Tibial nerve (tissue), 4 donors: ENCODE results near the gene LRRC61. TPM values are rescaled to one million over a fixed set of nuclear protein-coding genes. Genes with fewer than 3 reads are reported as not detected.

Experiments used
- DNase-seq, 2 donors: peaks; one replicate each; pipeline ENCODE4 v3.0.0-alpha.2; 2019; ENCODE audit warnings: low spot score in 2 of 2
- H3K27ac ChIP-seq, 4 donors: fragments of 200-600 bp; sonication (generic) in 3 of 4; one replicate each; pipeline ENCODE4 v1.5.1; 2017 to 2019; ENCODE audit warnings: mild to moderate bottlenecking in 1 of 4
- H3K27me3 ChIP-seq, 2 donors: fragments of 200-600 bp; sonication (generic) in 1 of 2; one replicate each; pipeline versions ENCODE4 v1.5.1 to v1.6.0; 2017 to 2019
- H3K36me3 ChIP-seq, 3 donors: fragments of 200-600 bp; sonication (generic); one replicate each; pipeline ENCODE4 v1.5.1; 2018 to 2019
- H3K4me1 ChIP-seq, 4 donors: fragments of 200-600 bp; sonication (generic) in 3 of 4; one replicate each; pipeline ENCODE4 v1.5.1; 2017 to 2019
- H3K4me3 ChIP-seq, 4 donors: fragments of 200-600 bp; sonication (generic) in 3 of 4; one replicate each; pipeline ENCODE4 v1.5.1; 2017 to 2019; ENCODE audit warnings: mild to moderate bottlenecking in 1 of 4, moderate library complexity in 1 of 4
- H3K9me3 ChIP-seq, 4 donors: fragments of 200-600 bp; sonication (generic) in 3 of 4; one replicate each; pipeline ENCODE4 v1.5.1; 2017 to 2019
- EP300 ChIP-seq, 2 donors: sonication (generic); formaldehyde crosslinking; IDR thresholded peaks; one replicate each; pipeline ENCODE4 v1.6.1; 2017; ENCODE audit warnings: antibody characterized with exemption in 2 of 2, mild to moderate bottlenecking in 1 of 2
- POLR2A ChIP-seq, 2 donors: fragments of 450-650 bp; IDR thresholded peaks; one replicate each; pipeline ENCODE4 v1.6.1; 2017; ENCODE audit warnings: antibody characterized with exemption in 2 of 2, mild to moderate bottlenecking in 2 of 2, moderate library complexity in 2 of 2
- WGBS, 2 donors: methylation state at CpG; one replicate each; pipeline ENCODE4 v1.1.5; 2018; 5-methylcytosine and 5-hydroxymethylcytosine counted together
- total RNA-seq, 4 donors: library from RNA; depleted of rRNA; stranded (reverse); fragments of >200 nt; gene quantifications; one replicate each; pipeline ENCODE4 v1.1.0, GENCODE V29; 2016
- TF ChIP-seq, protein P1 (sequence below), 5 experiments: fragments of 200-600 bp in 3 of 5; fragments of 450-650 bp in 2 of 5; sonication (generic) in 3 of 5; IDR thresholded peaks; one replicate each; pipeline ENCODE4 v1.5.1; 2016 to 2019; ENCODE audit warnings: antibody characterized with exemption in 5 of 5, mild to moderate bottlenecking in 3 of 5, moderate library complexity in 2 of 5

LRRC61 gene
- total RNA-seq, 4 donors from 2014 or later: 7.9 to 19.3 (median 9.6) TPM

- no peak overlapping the region for H3K4me3 ChIP-seq
- peaks cover 0 to 27% (median 0%) of the 10 kb centered on the region in 4 donors for H3K4me1 ChIP-seq
- H3K27me3 ChIP-seq: peaks cover 0 to 13% of the 10 kb centered on the region in 2 donors
- peaks cover 0 to 9% (median 0%) of the 10 kb centered on the region in 3 donors for H3K36me3 ChIP-seq
- no peak overlapping the region for H3K27ac ChIP-seq
- DNase-seq: no peak
- WGBS, 2 donors: 91 to 96% methylated on average over 3 of the region's 3 CpGs
- TF ChIP-seq EP300 (IDR thresholded peaks at IDR 0.05) (no peak), POLR2A (IDR thresholded peaks at IDR 0.05) (no peak)
- TF ChIP-seq, protein P1, sequence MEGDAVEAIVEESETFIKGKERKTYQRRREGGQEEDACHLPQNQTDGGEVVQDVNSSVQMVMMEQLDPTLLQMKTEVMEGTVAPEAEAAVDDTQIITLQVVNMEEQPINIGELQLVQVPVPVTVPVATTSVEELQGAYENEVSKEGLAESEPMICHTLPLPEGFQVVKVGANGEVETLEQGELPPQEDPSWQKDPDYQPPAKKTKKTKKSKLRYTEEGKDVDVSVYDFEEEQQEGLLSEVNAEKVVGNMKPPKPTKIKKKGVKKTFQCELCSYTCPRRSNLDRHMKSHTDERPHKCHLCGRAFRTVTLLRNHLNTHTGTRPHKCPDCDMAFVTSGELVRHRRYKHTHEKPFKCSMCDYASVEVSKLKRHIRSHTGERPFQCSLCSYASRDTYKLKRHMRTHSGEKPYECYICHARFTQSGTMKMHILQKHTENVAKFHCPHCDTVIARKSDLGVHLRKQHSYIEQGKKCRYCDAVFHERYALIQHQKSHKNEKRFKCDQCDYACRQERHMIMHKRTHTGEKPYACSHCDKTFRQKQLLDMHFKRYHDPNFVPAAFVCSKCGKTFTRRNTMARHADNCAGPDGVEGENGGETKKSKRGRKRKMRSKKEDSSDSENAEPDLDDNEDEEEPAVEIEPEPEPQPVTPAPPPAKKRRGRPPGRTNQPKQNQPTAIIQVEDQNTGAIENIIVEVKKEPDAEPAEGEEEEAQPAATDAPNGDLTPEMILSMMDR (IDR thresholded peaks at IDR 0.05): no peak
- H3K9me3 ChIP-seq: no peaks in the 10 kb centered on the region
Observed at GRCh38 chr7:150321788-150322113, 1.4 kb upstream of the LRRC61 start.

GRCh38 chr7:150322114-150322832 lies 882 bp upstream of the LRRC61 start:
- WGBS, 2 donors: 81 to 88% methylated on average over 4 of the region's 4 CpGs
- peak overlapping the region; percentile 54 to 77 (median 64) for H3K4me3 ChIP-seq
- peak overlapping the region; percentile 58 to 89 (median 80) for H3K27ac ChIP-seq
- no peak for TF ChIP-seq EP300 (IDR thresholded peaks at IDR 0.05)
- no peak for TF ChIP-seq POLR2A (IDR thresholded peaks at IDR 0.05)
- TF ChIP-seq, protein P1 (IDR thresholded peaks at IDR 0.05): no peak
- no peaks in the 10 kb centered on the region for H3K9me3 ChIP-seq
- H3K4me1 ChIP-seq: peaks cover 0 to 27% (median 0%) of the 10 kb centered on the region in 4 donors
- DNase-seq: no peak
- peaks cover 0 to 13% of the 10 kb centered on the region in 2 donors for H3K27me3 ChIP-seq
- H3K36me3 ChIP-seq: peaks cover 0 to 11% (median 0%) of the 10 kb centered on the region in 3 donors

DNA sequence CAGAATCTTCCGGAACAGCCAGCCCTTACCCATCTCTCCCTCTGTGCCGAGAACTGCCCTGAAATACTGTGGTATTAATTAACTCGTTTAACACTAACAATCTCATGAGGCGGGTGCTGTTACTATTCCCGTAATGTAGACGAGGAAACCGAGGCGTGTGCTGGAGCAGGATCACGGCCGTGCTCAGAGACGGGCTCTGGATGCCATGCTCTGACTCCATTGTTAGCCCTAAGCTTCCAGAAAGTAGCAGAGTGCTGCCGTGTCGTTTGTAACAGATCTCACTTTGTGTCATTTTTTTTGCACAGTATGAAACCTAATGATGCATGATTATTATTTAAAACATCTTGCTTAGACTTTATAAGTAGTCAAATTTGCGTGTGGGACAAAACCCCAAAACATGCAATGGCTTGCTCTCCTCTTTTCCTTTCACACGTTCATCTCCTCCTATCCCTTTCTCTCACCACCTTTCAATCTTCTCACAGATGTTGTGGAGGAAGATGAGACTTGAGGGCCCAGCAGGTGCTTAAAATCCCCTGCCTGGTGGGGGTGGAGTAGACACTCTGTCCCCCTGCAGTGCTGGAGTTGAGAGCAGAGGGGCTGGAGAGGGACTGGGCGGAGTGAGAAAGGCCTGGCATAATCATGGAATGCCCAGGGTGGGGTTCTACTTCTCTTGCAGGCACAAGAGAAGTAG lies 672 bp downstream of the LRRC61 start:
- Histone ChIP-seq H3K27ac (peak overlapping the region; percentile 58 to 89 (median 80)), H3K36me3 (peaks cover 0 to 19% (median 0%) of the 10 kb centered on the region in 3 donors), H3K9me3 (no peaks in the 10 kb centered on the region), H3K4me1 (peaks cover 0 to 27% (median 0%) of the 10 kb centered on the region in 4 donors), H3K27me3 (peaks cover 0 to 13% of the 10 kb centered on the region in 2 donors), H3K4me3 (peak overlapping the region; percentile 54 to 77 (median 64))
- DNase-seq: no peak
- TF ChIP-seq EP300 (IDR thresholded peaks at IDR 0.05) (no peak), POLR2A (IDR thresholded peaks at IDR 0.05) (no peak)
- TF ChIP-seq, protein P1 (IDR thresholded peaks at IDR 0.05): no peak
- 19 to 21% methylated on average over 15 to 16 of the region's 16 CpGs for WGBS, 2 donors

DNA sequence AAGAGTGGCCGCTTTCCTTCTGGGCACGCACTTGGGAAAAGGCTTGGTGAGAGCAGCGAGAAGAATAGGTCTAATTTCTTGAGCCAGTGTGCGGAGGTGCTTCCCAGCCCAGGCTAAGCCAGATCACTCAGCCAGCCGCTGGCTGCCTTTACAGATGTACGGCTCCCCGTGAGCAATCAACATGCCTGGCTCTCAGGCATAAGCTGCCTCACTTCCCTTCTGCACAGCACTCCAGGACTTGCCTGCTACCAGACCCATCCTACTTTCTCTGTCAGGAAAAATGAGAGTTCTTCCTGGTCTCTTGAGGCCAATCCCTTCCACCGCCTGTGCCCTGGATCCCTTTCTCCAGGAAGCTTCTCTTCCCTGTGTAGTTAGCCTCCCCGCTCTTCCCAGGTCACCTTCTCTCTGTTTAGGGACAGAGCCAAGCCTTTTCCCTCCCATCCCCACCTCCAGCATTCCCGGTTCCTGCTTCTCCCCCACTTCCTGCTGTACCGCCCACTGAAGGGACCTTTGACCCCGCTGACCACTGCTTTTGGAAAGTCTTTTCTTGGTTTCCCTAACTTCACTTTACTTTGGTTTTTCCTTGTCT lies 1.3 kb downstream of the LRRC61 start:
- Histone ChIP-seq H3K4me3 (peak overlapping the region in 1 of 4 donors; percentile 77), H3K36me3 (peaks cover 0 to 25% (median 0%) of the 10 kb centered on the region in 3 donors), H3K27me3 (peaks cover 0 to 13% of the 10 kb centered on the region in 2 donors), H3K27ac (peak overlapping the region in 3 of 4 donors; percentile 78 to 89 (median 82)), H3K4me1 (peaks cover 0 to 27% (median 0%) of the 10 kb centered on the region in 4 donors), H3K9me3 (no peaks in the 10 kb centered on the region)
- no peak for DNase-seq
- 49 to 57% methylated on average over 12 of the region's 12 CpGs for WGBS, 2 donors
- TF ChIP-seq POLR2A (IDR thresholded peaks at IDR 0.05) (no peak), EP300 (IDR thresholded peaks at IDR 0.05) (no peak)
- TF ChIP-seq, protein P1 (IDR thresholded peaks at IDR 0.05): no peak
